A549 (cell line): ENCODE results near the gene ATP11A. TPM values are rescaled to one million over a fixed set of nuclear protein-coding genes. Genes with fewer than 3 reads are reported as not detected.

Experiments
- ATAC-seq, 2 experiments: fragments of 200-7000 bp in 1 of 2; fragments of >200 bp in 1 of 2; cut with Nextera tagmentation in 1 of 2; cut with Tn5 transposase in 1 of 2; 3 replicates each; pipeline versions ENCODE4 v1.8.0 to v1.9.1; 2018 to 2020; ENCODE audit warnings: mild to moderate bottlenecking in 1 of 2, moderate library complexity in 1 of 2
- CTCF ChIA-PET: fragments of 300-600 bp; sonication (Branson Sonifier 250); formaldehyde crosslinking; extraction: SDS; loops from one replicate; lab custom pipeline; 2021; ENCODE audit warnings: antibody characterized with exemption, inconsistent platforms; lab: Yijun Ruan, JAX
- POLR2A ChIA-PET: fragments of 350-600 bp; formaldehyde crosslinking; extraction: SDS; loops from one replicate; lab custom pipeline; 2021; ENCODE audit warnings: antibody characterized with exemption, inconsistent platforms; lab: Yijun Ruan, JAX
- DNase-seq, 2 experiments: peaks; one replicate each; pipeline versions ENCODE4 v3.0.0 to v3.0.0-alpha.2; 2011 to 2016; ENCODE audit warnings: low read depth in 1 of 2, low spot score in 1 of 2
- FAIRE-seq: peaks from 2 replicates; lab custom pipeline; 2011; peaks lifted over from hg19 to GRCh38; lab: Jason Lieb, UNC
- H3K27ac ChIP-seq, 2 experiments: fragments of >200 bp; sonication (Bioruptor Twin); formaldehyde crosslinking; 3 replicates each; pipeline ENCODE4 v1.5.1; 2016 to 2017
- H3K4me1 ChIP-seq: fragments of >200 bp; sonication (Bioruptor Twin); formaldehyde crosslinking; 3 replicates; pipeline ENCODE4 v1.6.1; 2016
- H3K4me2 ChIP-seq: fragments of >200 bp; sonication (Bioruptor Twin); formaldehyde crosslinking; 3 replicates; pipeline ENCODE4 v1.6.1; 2016
- H3K4me3 ChIP-seq: fragments of >200 bp; sonication (Bioruptor Twin); formaldehyde crosslinking; 3 replicates; pipeline ENCODE4 v1.5.1; 2016
- H3K9me3 ChIP-seq: fragments of >200 bp; sonication (Bioruptor Twin); formaldehyde crosslinking; 3 replicates; pipeline ENCODE4 v1.6.1; 2016
- ATOH8 ChIP-seq: fragments of 250-450 bp; sonication (Bioruptor Pico); IDR thresholded peaks from 2 replicates; pipeline ENCODE4 v1.5.0; 2020; ENCODE audit warnings: low read depth, mild to moderate bottlenecking, moderate library complexity
- BCL3 ChIP-seq: fragments of >200 bp; sonication (Bioruptor Twin); formaldehyde crosslinking; IDR thresholded peaks from 3 replicates; pipeline ENCODE4 v1.6.1; 2016
- BHLHE40 ChIP-seq: IDR thresholded peaks from 2 replicates; pipeline ENCODE4 v1.6.1; 2012; ENCODE audit warnings: low read depth, low read length, inconsistent platforms
- CBX8 ChIP-seq: fragments of 200-600 bp; sonication (generic); IDR thresholded peaks from 2 replicates; pipeline ENCODE4 v1.6.1; 2016
- CEBPB ChIP-seq, 2 experiments: fragments of >200 bp in 1 of 2; sonication (Bioruptor Twin) in 1 of 2; formaldehyde crosslinking in 1 of 2; IDR thresholded peaks; 2 replicates each; pipeline ENCODE4 v1.6.1; 2012 to 2016
- CHD4 ChIP-seq: fragments of 200-600 bp; sonication (generic); IDR thresholded peaks from 2 replicates; pipeline ENCODE4 v1.6.1; 2016; ENCODE audit warnings: antibody characterized with exemption, mild to moderate bottlenecking, borderline replicate concordance
- CTCF ChIP-seq: fragments of >200 bp; sonication (Bioruptor Twin); formaldehyde crosslinking; IDR thresholded peaks from 3 replicates; pipeline ENCODE4 v1.5.1; 2016
- EHF ChIP-seq: fragments of 250-450 bp; sonication (Bioruptor Pico); IDR thresholded peaks from 2 replicates; pipeline ENCODE4 v1.5.0; 2020; ENCODE audit warnings: mild to moderate bottlenecking
- EHMT2 ChIP-seq: fragments of 200-600 bp; sonication (generic); IDR thresholded peaks from 2 replicates; pipeline ENCODE4 v1.6.1; 2016; ENCODE audit warnings: antibody characterized with exemption, low read depth, mild to moderate bottlenecking, moderate library complexity
- EP300 ChIP-seq, 2 experiments: fragments of >200 bp; sonication (Bioruptor Twin); formaldehyde crosslinking; IDR thresholded peaks; 2 replicates in 1 of 2; 3 replicates in 1 of 2; pipeline ENCODE4 v1.6.1; 2016 to 2017
- ESRRA ChIP-seq: fragments of 150-350 bp; IDR thresholded peaks from 2 replicates; pipeline ENCODE4 v1.6.1; 2014; ENCODE audit warnings: mild to moderate bottlenecking, low read length, borderline replicate concordance
- FOSB ChIP-seq: fragments of 250-450 bp; sonication (Bioruptor Pico); IDR thresholded peaks from 2 replicates; pipeline ENCODE4 v1.5.0; 2020; ENCODE audit warnings: mild to moderate bottlenecking, moderate library complexity
- FOXS1 ChIP-seq: fragments of 250-450 bp; sonication (Bioruptor Pico); IDR thresholded peaks from 2 replicates; pipeline ENCODE4 v1.5.0; 2020; ENCODE audit warnings: mild to moderate bottlenecking, moderate library complexity
- HDAC2 ChIP-seq: fragments of 200-600 bp; sonication (generic); IDR thresholded peaks from 2 replicates; pipeline ENCODE4 v1.6.1; 2016
- HEYL ChIP-seq: fragments of 250-450 bp; sonication (Bioruptor Pico); IDR thresholded peaks from 2 replicates; pipeline ENCODE4 v1.8.0; 2021; ENCODE audit warnings: mild to moderate bottlenecking, moderate library complexity
- HOXA7 ChIP-seq: fragments of 250-450 bp; sonication (Bioruptor Pico); IDR thresholded peaks from 2 replicates; pipeline ENCODE4 v1.5.0; 2020; ENCODE audit warnings: mild to moderate bottlenecking, moderate library complexity
- HOXB5 ChIP-seq: fragments of 250-450 bp; sonication (Bioruptor Pico); IDR thresholded peaks from 2 replicates; pipeline ENCODE4 v1.5.0; 2020; ENCODE audit warnings: mild to moderate bottlenecking, moderate library complexity
- NPAS2 ChIP-seq: fragments of 250-450 bp; sonication (Bioruptor Pico); IDR thresholded peaks from 2 replicates; pipeline ENCODE4 v1.8.0; 2022; ENCODE audit warnings: mild to moderate bottlenecking, moderate library complexity, borderline replicate concordance
- NR3C1 ChIP-seq: fragments of >200 bp; sonication (Bioruptor Twin); formaldehyde crosslinking; IDR thresholded peaks from 3 replicates; pipeline ENCODE4 v1.6.1; 2017
- POLR2AphosphoS2 ChIP-seq: conservative IDR thresholded peaks from 2 replicates; pipeline ENCODE4 v1.6.1; 2012; ENCODE audit warnings: low read length, improper control_type of control experiment, inconsistent platforms
- RAD21 ChIP-seq, 2 experiments: fragments of >200 bp in 1 of 2; sonication (Bioruptor Twin) in 1 of 2; formaldehyde crosslinking in 1 of 2; IDR thresholded peaks in 1 of 2; conservative IDR thresholded peaks in 1 of 2; 2 replicates in 1 of 2; 3 replicates in 1 of 2; pipeline ENCODE4 v1.6.1; 2012 to 2018; ENCODE audit warnings: inconsistent platforms in 1 of 2
- RCOR1 ChIP-seq: fragments of 150-350 bp; IDR thresholded peaks from 2 replicates; pipeline ENCODE4 v1.6.1; 2014; ENCODE audit warnings: antibody characterized with exemption, low read length, low read depth
- REST ChIP-seq: fragments of 200-600 bp; sonication (generic); IDR thresholded peaks from 2 replicates; pipeline ENCODE4 v1.6.1; 2016; ENCODE audit warnings: antibody characterized with exemption, mild to moderate bottlenecking, moderate library complexity
- RFX5 ChIP-seq: fragments of 450-650 bp; IDR thresholded peaks from 2 replicates; pipeline ENCODE4 v1.7.1; 2014; ENCODE audit warnings: antibody characterized with exemption, mild to moderate bottlenecking, moderate library complexity
- TFCP2L1 ChIP-seq: fragments of 250-450 bp; sonication (Bioruptor Pico); IDR thresholded peaks from 2 replicates; pipeline ENCODE4 v1.5.0; 2021; ENCODE audit warnings: mild to moderate bottlenecking
- ZNF302 ChIP-seq: fragments of 250-450 bp; sonication (Bioruptor Pico); IDR thresholded peaks from 2 replicates; pipeline ENCODE4 v1.9.0; 2021; ENCODE audit warnings: inconsistent platforms, mild to moderate bottlenecking, moderate library complexity
- ZSCAN20 ChIP-seq: fragments of 250-450 bp; sonication (Bioruptor Pico); IDR thresholded peaks from 2 replicates; pipeline ENCODE4 v1.8.0; 2022; ENCODE audit warnings: mild to moderate bottlenecking, moderate library complexity
- WGBS: methylation state at CpG from one replicate; pipeline ENCODE4 v1.1.6; 2017; ENCODE audit errors: missing lambda C conversion rate; 5-methylcytosine and 5-hydroxymethylcytosine counted together
- polyA plus RNA-seq, 4 experiments: library from polyadenylated mRNA; depleted of rRNA in 3 of 4; stranded (reverse); fragments of >200 nt; fragmentation: RNase III in 1 of 4; extraction: RNeasy Plus Mini Kit Qiagen cat#74134 plus additional on column Dnase treatment in 1 of 4; gene quantifications; 2 replicates in 3 of 4; 3 replicates in 1 of 4; pipeline ENCODE4 v1.2.3, GENCODE V29; 2011 to 2017

The ATP11A gene
- polyA plus RNA-seq, 2 of the 4 experiments (the other 2 are of a cell fraction): 4.1 to 8.0 TPM

GRCh38 chr13:112781287-112781686 lies 91.4 kb downstream of the ATP11A start:
- H3K27ac ChIP-seq: no peak overlapping the region
- H3K4me2 ChIP-seq: no peak overlapping the region
- WGBS: 86% methylated on average over 15 of the region's 18 CpGs
- FAIRE-seq (no peak), ATAC-seq (no peak), DNase-seq (no peak)
- TF ChIP-seq HEYL (CRISPR knock-in tag) (no peak), ZNF302 (CRISPR knock-in tag) (no peak), FOXS1 (CRISPR knock-in tag) (no peak), EP300 (IDR thresholded peaks at IDR 0.05) (no peak), REST (no peak), BCL3 (no peak), RCOR1 (no peak), TFCP2L1 (no peak), ESRRA (no peak), CTCF (no peak), EHF (CRISPR knock-in tag) (no peak), EHMT2 (no peak), ATOH8 (CRISPR knock-in tag) (no peak), CHD4 (no peak), HOXB5 (no peak), NR3C1 (no peak), RAD21 (conservative IDR thresholded peaks at IDR 0.05 in 1 of 2, IDR thresholded peaks at IDR 0.05 in 1 of 2) (no peak), POLR2AphosphoS2 (no peak), CBX8 (no peak)
- H3K4me1 ChIP-seq: no peaks in the 10 kb centered on the region
- H3K4me3 ChIP-seq: no peak overlapping the region
- H3K9me3 ChIP-seq: no peaks in the 10 kb centered on the region
- CTCF ChIA-PET: no interaction called here
- POLR2A ChIA-PET: no interaction called here

GRCh38 chr13:112781881-112782361 lies 92.1 kb downstream of the ATP11A start:
- ChIA-PET CTCF (no interaction called here), POLR2A (no interaction called here)
- FAIRE-seq: no peak
- DNase-seq: no peak
- no peak for ATAC-seq
- no peaks in the 10 kb centered on the region for H3K9me3 ChIP-seq
- H3K27ac ChIP-seq: no peak overlapping the region
- H3K4me1 ChIP-seq: no peaks in the 10 kb centered on the region
- TF ChIP-seq TFCP2L1: no peak
- TF ChIP-seq NPAS2 (CRISPR knock-in tag): no peak
- no peak for TF ChIP-seq EHMT2
- TF ChIP-seq EP300 (IDR thresholded peaks at IDR 0.05): no peak
- TF ChIP-seq RFX5: no peak
- no peak for TF ChIP-seq BHLHE40
- no peak for TF ChIP-seq FOSB (CRISPR knock-in tag)
- no peak for TF ChIP-seq HOXA7 (CRISPR knock-in tag)
- no peak for TF ChIP-seq CEBPB (IDR thresholded peaks at IDR 0.05)
- no peak for TF ChIP-seq HDAC2
- TF ChIP-seq ZSCAN20: no peak
- no peak for TF ChIP-seq HOXB5
- TF ChIP-seq RCOR1: no peak
- no peak for TF ChIP-seq REST
- TF ChIP-seq HEYL (CRISPR knock-in tag): no peak
- 87% methylated on average over 19 of the region's 19 CpGs for WGBS
- H3K4me3 ChIP-seq: no peak overlapping the region
- H3K4me2 ChIP-seq: no peak overlapping the region
